CD4-positive, alpha-beta T cell treated with Interferon alpha-2 for 1 hour (primary cell): Measurements from ENCODE around the gene SMIM5.
A peak's percentile ranks its signal among the peaks of the same experiment; 100 is the strongest.

ENCODE experiments used
- DNase-seq, 2 donors: peaks; one replicate each; pipeline ENCODE4 v3.0.0-alpha.2; 2020 to 2022

SMIM5 gene

GRCh38 chr17:75604034-75604695 is 29.1 kb upstream of the SMIM5 start:
- no peak for DNase-seq

GRCh38 chr17:75605790-75606189 is 27.4 kb upstream of the SMIM5 start:
- no peak for DNase-seq

DNA sequence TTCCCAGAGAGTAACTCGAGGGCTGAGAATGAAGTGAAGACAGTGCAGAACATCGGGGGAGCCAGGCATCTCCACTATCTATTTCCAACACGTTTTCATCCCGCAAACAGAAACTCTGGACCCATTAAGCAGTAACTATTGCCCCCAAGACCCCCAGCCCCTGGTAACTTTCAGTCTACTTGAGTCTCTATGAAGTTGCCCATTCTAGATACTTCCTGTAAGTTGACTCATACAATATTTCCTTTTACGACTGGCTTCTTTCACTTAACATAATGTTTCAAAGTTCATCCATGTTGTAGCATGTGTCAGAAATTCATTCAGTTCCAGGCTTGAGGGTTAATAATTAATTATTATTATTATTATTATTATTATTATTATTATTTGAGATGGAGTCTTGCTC is 26.1 kb upstream of the SMIM5 start:
- no peak for DNase-seq

GRCh38 chr17:75610103-75610984 is 22.9 kb upstream of the SMIM5 start:
- no peak for DNase-seq

DNA sequence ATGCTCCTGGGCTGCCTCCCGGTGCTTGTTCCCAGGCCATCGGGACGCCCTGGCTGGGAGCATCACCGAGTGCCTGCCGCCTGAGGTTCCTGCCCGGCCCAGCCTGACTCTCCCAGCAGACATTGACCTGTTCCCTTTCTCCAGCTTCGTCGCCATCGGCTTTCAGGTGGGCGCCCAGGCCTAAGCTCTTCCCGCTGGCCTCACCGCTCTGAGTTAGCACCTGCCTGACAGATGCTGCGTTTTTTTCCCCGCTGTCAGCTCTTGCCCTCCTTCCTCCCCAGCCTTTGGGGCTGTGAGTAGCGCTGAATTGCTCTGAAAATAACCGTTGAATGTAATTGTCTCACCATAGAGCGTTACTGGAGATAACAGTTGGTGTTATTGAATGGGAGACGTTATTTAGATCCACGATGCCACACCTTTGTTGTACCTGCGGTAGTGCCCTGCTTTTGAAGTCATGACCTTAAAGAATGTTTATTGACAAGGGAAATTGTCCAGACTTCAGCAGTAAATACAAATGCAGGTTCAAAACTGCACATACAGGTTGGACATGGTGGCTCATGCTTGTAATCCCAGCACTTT is 21.3 kb upstream of the SMIM5 start:
- DNase-seq = no peak

DNA sequence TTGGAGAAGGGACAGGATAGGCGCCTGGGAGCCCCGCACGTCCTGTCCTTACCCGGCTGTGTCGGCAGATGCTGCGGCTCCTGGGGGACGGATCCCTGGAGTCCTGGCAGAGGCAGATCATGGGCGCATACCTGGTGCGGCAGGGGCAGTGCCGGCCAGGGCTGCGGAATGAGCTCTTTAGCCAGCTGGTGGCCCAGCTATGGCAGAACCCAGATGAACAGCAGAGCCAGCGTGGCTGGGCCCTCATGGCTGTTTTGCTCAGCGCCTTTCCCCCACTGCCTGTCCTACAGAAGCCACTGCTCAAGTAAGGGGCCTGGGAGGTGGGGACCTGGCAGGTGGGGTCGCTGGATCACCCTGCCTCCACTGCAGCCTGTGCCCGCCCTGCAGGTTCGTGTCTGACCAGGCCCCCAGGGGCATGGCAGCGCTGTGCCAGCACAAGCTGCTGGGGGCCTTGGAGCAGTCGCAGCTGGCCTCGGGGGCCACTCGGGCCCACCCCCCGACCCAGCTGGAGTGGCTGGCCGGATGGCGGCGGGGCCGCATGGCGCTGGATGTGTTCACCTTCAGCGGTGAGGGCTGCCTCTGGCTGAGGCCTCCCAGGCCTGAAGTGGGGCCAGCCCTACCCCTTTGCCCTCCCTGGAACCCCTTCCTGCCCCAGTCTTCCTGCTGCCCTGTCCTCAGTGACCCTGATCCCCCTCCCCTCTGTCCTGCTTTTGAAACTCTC is 20.2 kb upstream of the SMIM5 start:
- DNase-seq = no peak

- DNase-seq = no peak
Measured at GRCh38 chr17:75614006-75614405, 19.2 kb upstream of the SMIM5 start.

DNA sequence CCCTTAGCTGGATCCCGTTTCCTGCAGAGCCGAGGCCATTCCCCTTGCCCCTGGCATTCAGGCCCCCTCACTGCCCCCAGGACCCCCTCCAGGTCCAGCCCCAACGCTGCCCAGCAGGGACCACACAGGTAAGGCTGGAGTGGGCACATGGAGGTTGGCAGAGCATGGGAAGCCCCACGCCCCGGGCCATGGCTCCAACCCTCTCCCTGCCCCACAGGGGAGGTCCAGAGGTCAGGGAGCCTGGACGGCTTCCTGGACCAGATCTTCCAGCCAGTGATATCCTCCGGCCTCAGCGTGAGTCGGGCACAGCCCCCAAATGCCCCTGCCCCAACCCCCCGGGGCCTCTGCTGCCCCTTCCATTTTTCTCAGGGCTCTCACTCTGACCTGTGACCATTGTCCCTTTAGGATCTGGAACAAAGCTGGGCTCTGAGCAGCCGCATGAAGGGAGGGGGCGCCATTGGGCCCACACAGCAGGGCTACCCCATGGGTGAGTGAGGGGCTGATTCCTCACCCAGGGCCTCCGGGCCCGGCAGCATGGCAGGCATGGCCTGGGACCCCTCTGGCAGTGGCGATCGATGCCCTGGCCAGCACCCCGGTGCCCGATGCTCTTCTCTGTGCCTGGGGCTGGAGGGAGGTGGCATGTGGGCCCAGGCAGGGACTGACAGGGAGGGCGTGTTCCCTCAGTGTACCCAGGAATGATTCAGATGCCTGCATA is 18.5 kb upstream of the SMIM5 start:
- no peak for DNase-seq

DNA sequence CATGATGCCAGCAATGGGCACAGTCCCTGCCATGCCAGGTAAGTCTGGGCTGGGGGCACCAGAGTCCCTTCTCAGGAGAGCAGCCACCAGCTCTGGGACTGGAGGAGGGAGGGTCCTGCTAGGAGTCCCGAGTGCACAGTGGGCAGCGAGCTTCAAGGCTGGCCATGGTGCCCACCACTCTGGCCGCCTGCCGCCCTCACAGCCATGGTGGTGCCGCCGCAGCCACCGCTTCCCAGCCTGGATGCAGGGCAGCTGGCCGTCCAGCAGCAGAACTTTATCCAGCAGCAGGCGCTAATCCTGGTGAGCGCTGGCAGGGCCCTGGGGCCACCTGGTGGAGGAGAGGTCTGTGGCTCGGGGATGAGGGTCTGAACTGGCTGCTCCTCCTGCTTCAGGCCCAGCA is 17.9 kb upstream of the SMIM5 start:
- no peak for DNase-seq

DNA sequence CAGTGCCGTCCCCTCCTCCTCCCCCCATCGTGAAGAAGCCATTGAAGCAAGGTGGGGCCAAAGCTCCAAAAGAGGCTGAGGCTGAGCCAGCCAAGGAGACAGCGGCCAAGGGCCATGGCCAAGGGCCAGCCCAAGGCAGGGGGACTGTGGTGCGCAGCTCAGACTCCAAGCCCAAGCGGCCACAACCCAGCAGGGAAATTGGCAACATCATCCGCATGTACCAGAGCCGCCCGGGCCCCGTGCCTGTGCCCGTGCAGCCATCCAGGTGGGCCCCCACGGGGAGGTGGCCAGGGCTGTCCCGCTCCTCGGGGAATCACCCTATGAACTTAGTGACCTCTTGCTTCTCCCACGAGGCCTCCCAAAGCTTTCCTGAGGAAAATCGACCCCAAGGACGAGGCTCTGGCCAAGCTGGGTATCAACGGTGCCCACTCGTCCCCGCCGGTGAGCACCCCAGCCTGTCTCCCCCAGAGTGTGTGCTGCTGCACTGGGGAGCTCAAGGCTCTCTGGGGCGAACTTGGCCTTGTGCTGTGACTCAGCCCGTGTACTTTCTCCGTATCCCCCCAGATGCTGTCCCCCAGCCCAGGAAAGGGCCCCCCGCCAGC is 16.6 kb upstream of the SMIM5 start:
- no peak for DNase-seq

DNA sequence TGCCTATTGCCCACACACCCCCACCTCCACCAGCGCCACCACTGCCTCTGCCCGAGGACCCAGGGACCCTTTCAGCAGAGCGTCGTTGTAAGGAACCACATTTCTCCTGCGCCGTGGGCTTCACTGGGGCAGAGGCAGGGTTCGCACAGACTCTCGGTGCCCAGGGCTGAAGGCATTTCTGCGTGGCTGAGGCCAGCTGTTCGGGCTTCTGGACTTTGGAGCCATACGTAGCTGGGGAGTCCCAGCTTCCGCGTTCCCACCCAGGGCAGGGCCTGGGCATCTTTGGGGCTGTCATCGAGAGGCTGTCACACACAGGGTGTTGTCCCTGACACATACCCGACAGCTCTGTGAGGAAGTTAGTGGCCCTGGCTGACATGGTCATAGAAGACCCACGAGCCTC is 16.0 kb upstream of the SMIM5 start:
- no peak for DNase-seq

- no peak for DNase-seq
Measured at GRCh38 chr17:75617675-75618074, 15.6 kb upstream of the SMIM5 start.

GRCh38 chr17:75619506-75620431 is 13.5 kb upstream of the SMIM5 start:
- DNase-seq = no peak

DNA sequence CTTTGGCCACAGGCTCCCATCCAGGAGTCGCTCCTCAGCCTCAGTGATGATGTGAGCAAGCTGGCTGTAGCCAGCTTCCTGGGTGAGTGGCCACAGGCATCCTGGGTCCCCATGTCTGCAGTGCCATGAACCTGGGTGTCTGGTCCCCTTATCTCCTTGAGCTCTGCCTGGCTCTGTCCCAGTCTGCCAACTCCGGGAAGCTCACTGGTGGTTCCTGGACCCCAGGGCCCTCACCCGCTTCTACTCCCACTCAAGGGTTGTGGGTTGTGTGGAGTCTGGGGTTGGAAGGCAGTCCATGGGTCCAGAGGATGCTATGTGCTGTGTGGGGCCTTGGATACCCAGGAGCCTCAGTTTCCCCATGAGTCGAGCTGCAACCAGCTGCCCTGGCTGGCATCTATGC is 11.7 kb upstream of the SMIM5 start:
- DNase-seq = no peak

- no peak for DNase-seq
Measured at GRCh38 chr17:75622076-75622475, 11.2 kb upstream of the SMIM5 start.

GRCh38 chr17:75622771-75623273 is 10.4 kb upstream of the SMIM5 start:
- DNase-seq = no peak

DNA sequence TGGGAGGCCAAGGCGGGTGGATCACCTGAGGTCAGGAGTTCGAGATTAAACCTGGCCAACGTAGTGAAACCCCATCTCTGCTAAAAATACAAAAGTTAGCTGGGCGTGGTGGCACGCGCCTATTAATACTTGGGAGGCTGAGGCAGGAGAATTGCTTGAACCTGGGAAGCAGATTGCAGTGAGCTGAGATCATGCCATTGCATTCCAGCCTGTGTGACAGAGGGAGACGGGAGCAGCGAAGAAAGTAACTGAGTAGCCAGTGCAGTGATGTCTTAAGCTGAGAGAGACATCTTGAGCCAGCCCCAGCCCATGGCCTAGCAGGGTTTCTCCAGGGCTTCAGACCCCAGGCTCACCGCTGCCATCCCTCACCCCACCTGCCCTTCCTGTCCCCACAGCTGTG is 9.8 kb upstream of the SMIM5 start:
- no peak for DNase-seq

DNA sequence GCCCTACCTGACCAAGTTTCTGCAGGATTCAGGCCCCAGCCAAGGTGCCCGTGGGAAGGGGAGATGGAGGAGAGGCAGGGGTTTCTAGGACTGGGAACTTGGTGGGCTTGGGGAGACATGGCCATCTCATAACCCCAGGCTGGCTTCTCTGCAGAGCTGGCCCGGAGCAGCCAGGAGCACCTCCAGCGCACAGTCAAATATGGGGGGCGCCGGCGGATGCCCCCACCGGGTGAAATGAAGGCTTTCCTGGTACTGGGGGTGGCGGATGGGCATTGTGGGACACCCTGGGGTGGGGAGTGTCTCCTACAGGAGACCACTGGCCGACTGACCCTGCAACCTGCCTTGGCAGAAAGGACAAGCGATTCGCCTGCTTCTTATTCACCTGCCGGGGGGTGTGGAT is 9.2 kb upstream of the SMIM5 start:
- no peak for DNase-seq

DNA sequence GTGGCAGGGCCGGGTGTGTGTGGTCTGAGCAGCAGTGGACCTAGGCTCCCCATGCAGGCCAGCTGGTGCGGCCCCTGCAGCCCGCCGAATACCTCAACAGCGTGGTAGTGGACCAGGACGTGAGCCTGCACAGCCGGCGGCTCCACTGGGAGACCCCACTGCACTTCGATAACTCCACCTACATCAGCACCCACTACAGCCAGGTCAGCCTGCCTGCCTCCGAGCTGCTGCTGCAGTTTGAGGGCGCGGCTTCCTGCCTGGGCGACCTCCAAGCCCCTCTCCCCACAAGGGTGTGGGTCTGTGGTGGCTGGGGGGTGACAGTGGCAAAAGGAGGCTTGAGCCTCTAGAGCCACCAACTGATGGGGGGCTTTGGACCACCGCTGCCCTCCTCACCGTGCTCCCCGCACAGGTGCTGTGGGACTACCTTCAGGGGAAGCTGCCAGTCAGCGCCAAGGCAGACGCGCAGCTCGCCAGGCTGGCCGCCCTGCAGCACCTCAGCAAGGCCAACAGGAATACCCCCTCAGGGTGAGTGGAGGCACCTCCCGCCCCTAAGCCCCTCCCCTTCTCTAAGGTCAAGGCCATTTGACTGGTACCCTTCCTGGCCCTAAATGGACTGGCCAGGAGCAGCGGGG is 8.4 kb upstream of the SMIM5 start:
- DNase-seq = no peak

DNA sequence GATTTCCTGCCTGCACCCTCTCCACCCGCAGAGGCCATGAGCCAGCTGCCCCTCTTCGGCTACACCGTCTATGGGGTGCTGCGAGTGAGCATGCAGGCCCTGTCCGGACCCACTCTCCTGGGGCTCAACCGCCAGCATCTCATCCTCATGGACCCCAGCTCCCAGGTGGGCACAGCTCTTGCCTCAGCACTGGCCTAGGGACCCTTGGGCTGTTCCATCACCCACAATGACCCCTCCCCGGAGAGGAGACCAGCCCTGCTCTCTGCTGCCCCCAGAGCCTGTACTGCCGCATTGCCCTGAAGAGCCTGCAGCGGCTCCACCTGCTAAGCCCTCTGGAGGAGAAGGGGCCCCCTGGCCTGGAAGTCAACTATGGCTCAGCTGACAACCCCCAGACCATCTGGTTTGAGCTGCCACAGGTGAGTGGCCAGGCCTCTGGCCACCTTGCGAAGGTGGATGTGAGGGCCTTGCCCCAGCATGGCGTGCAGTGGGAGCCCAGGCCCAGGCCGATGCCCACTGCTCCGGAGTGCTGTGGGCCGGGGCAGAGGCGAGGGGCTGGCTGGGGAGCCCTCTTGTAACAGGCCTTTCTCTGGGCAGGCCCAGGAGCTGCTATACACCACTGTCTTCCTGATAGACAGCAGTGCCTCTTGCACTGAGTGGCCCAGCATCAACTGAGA is 7.3 kb upstream of the SMIM5 start:
- DNase-seq = peak in 1 of 2 donors; percentile 8
